C4-2B (cell line): ENCODE data around the gene FXR2.

Source experiments
- CTCF ChIP-seq: fragments of 450-650 bp; conservative IDR thresholded peaks from 2 replicates; pipeline ENCODE4 v1.5.1; 2017; ENCODE audit warnings: mild to moderate bottlenecking
- ZFX ChIP-seq: fragments of 450-650 bp; IDR thresholded peaks from 2 replicates; pipeline ENCODE4 v1.6.1; 2017

DNA sequence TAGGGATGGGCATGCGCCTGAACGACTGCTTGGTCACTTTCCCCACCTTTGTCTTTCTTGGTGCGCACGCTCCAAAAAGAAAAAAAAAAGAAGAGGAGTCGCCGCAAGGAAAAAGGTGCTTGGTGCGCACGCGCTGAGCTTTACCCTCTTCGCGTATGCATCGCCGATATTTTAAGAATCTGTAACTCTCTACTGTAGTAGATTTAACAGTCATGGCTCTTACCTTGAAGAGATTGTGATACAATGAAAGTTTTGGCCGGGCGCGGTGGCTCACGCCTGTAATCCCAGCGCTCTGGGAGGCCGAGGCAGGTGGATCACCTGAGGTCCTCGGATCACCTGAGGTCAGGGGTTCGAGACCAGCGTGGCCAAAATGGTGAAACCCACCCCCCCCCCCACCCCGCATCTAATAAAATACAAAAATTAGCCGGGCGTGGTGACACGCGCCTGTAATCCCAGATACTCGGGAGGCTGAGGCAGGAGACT is 609 bp upstream of the FXR2 start:
- no peak for TF ChIP-seq CTCF
- TF ChIP-seq ZFX = no peak
